Naive thymus-derived CD4-positive, alpha-beta T cell (primary cell): ENCODE measurements around the gene ASS1. TPM values are rescaled to one million over a fixed set of nuclear protein-coding genes. Genes with fewer than 3 reads are reported as not detected.

Experiments
- ATAC-seq: fragments of 150-1000 bp; cut with Tn5 transposase; 2 replicates; pipeline ENCODE4 v1.10.0; 2021; ENCODE audit warnings: mild to moderate bottlenecking, moderate library complexity
- CTCF ChIA-PET: fragments of 350-600 bp; sonication (Branson Sonifier 250); formaldehyde crosslinking; loops from one replicate; lab custom pipeline; 2021; ENCODE audit warnings: antibody characterized with exemption; lab: Charles Lee
- POLR2A ChIA-PET: fragments of 350-600 bp; sonication (Branson Sonifier 250); formaldehyde crosslinking; loops from one replicate; lab custom pipeline; 2021; ENCODE audit warnings: antibody characterized with exemption, inconsistent platforms; lab: Charles Lee
- DNase-seq, 9 donors: peaks; one replicate each; pipeline versions ENCODE4 v3.0.0 to v3.0.0-alpha.2; 2020 to 2022; ENCODE audit warnings: mixed read lengths in 1 of 9
- H3K27ac ChIP-seq: one replicate; pipeline ENCODE4 v1.7.0; 2013; ENCODE audit warnings: mild to moderate bottlenecking, low read depth, low read length, moderate library complexity
- H3K27me3 ChIP-seq, 2 donors: one replicate each; pipeline ENCODE4 v1.7.0; 2013; ENCODE audit warnings: low read length in 2 of 2, mild to moderate bottlenecking in 2 of 2, moderate library complexity in 2 of 2; ENCODE audit not compliant: control insufficient read depth in 2 of 2, insufficient read depth in 2 of 2
- H3K36me3 ChIP-seq, 3 experiments: 1 replicate in 2 of 3; 2 replicates in 1 of 3; pipeline ENCODE4 v1.7.0; 2013; ENCODE audit warnings: low read length in 3 of 3, mild to moderate bottlenecking in 3 of 3, moderate library complexity in 1 of 3; ENCODE audit not compliant: insufficient read depth in 3 of 3, control insufficient read depth in 2 of 3
- H3K4me1 ChIP-seq, 2 donors: one replicate each; pipeline ENCODE4 v1.7.0; 2013; ENCODE audit warnings: low read length in 2 of 2, mild to moderate bottlenecking in 2 of 2, moderate library complexity in 1 of 2; ENCODE audit not compliant: control insufficient read depth in 2 of 2, insufficient read depth in 2 of 2
- H3K4me3 ChIP-seq: 2 replicates; pipeline ENCODE4 v1.7.0; 2013; ENCODE audit warnings: mild to moderate bottlenecking, low read length
- H3K9me3 ChIP-seq, 3 experiments: 1 replicate in 2 of 3; 2 replicates in 1 of 3; pipeline ENCODE4 v1.7.0; 2013; ENCODE audit warnings: low read length in 3 of 3; ENCODE audit not compliant: control insufficient read depth in 2 of 3
- H3K27ac Mint-ChIP-seq, 9 donors: one replicate each; pipeline ENCODE4 v1.8.0; 2020 to 2022; ENCODE audit warnings: mixed read lengths in 9 of 9, mild to moderate bottlenecking in 8 of 9, moderate library complexity in 5 of 9, inconsistent platforms in 2 of 9
- H3K27me3 Mint-ChIP-seq, 5 donors: one replicate each; pipeline ENCODE4 v1.8.0; 2021 to 2022; ENCODE audit warnings: mixed read lengths in 5 of 5, mild to moderate bottlenecking in 1 of 5
- H3K36me3 Mint-ChIP-seq, 5 donors: one replicate each; pipeline ENCODE4 v1.8.0; 2020 to 2022; ENCODE audit warnings: mixed read lengths in 5 of 5, mild to moderate bottlenecking in 3 of 5, inconsistent platforms in 1 of 5
- H3K4me1 Mint-ChIP-seq, 7 donors: one replicate each; pipeline ENCODE4 v1.8.0; 2020 to 2022; ENCODE audit warnings: mixed read lengths in 7 of 7, mild to moderate bottlenecking in 3 of 7, inconsistent platforms in 1 of 7
- H3K4me3 Mint-ChIP-seq, 10 donors: one replicate each; pipeline ENCODE4 v1.8.0; 2020 to 2022; ENCODE audit warnings: mild to moderate bottlenecking in 10 of 10, mixed read lengths in 10 of 10, moderate library complexity in 6 of 10, inconsistent platforms in 2 of 10
- H3K9me3 Mint-ChIP-seq, 11 donors: one replicate each; pipeline ENCODE4 v1.8.0; 2020 to 2022; ENCODE audit warnings: mixed read lengths in 11 of 11, mild to moderate bottlenecking in 4 of 11, inconsistent platforms in 1 of 11, moderate library complexity in 1 of 11
- intact Hi-C, 2 donors: fragments of 100-400 bp; cut with micrococcal nuclease; formaldehyde crosslinking; loops; one replicate each; pipeline ENCODE4 v1.15.1; 2023
- polyA plus RNA-seq, 2 donors: library from polyadenylated mRNA; unstranded; fragments of 300-500 nt; fragmentation: Illumina TruSeq; gene quantifications; one replicate each; pipeline ENCODE4 v1.2.3, GENCODE V29; 2021
- total RNA-seq, 6 experiments: library from RNA in 5 of 6; stranded (reverse) in 5 of 6; gene quantifications; 1 replicate in 5 of 6; 2 replicates in 1 of 6; pipeline ENCODE4 v1.2.3 and lab custom pipeline; 2021 to 2026

The ASS1 gene
- total and polyA plus RNA-seq, 7 experiments from 2014 or later: 0.50 to 5.8 TPM; not detected in 5

- CTCF ChIA-PET: no interaction called here
- Mint-ChIP-seq H3K4me1 (no peaks in the 10 kb centered on the region), H3K27ac (no peak overlapping the region), H3K9me3 (no peaks in the 10 kb centered on the region), H3K4me3 (no peak overlapping the region), H3K27me3 (peaks cover 0 to 13% (median 0%) of the 10 kb centered on the region in 5 donors), H3K36me3 (no peaks in the 10 kb centered on the region)
- Histone ChIP-seq H3K36me3 (no peaks in the 10 kb centered on the region), H3K4me1 (no peaks in the 10 kb centered on the region), H3K9me3 (no peaks in the 10 kb centered on the region), H3K27ac (no peak overlapping the region), H3K27me3 (no peaks in the 10 kb centered on the region), H3K4me3 (no peak overlapping the region)
- intact Hi-C loops: no loop called here
- DNase-seq: no peak
- no peak for ATAC-seq
- POLR2A ChIA-PET: no interaction called here
Observed at GRCh38 chr9:130408669-130409068, 36.1 kb upstream of the ASS1 start.

- H3K27me3 ChIP-seq: no peaks in the 10 kb centered on the region
- H3K36me3 Mint-ChIP-seq: no peaks in the 10 kb centered on the region
- no peaks in the 10 kb centered on the region for H3K4me1 ChIP-seq
- DNase-seq (no peak), ATAC-seq (no peak)
- ChIA-PET CTCF (no interaction called here), POLR2A (no interaction called here)
- no peaks in the 10 kb centered on the region for H3K4me1 Mint-ChIP-seq
- H3K4me3 Mint-ChIP-seq: no peak overlapping the region
- no peaks in the 10 kb centered on the region for H3K36me3 ChIP-seq
- peaks cover 0 to 13% (median 3%) of the 10 kb centered on the region in 5 donors for H3K27me3 Mint-ChIP-seq
- H3K9me3 Mint-ChIP-seq: no peaks in the 10 kb centered on the region
- no peak overlapping the region for H3K4me3 ChIP-seq
- intact Hi-C loops: no loop called here
- no peak overlapping the region for H3K27ac Mint-ChIP-seq
- H3K9me3 ChIP-seq: no peaks in the 10 kb centered on the region
- no peak overlapping the region for H3K27ac ChIP-seq
Observed at GRCh38 chr9:130409246-130409645, 35.5 kb upstream of the ASS1 start.

GRCh38 chr9:130410443-130410842 is 34.3 kb upstream of the ASS1 start:
- POLR2A ChIA-PET: no interaction called here
- Mint-ChIP-seq H3K9me3 (no peaks in the 10 kb centered on the region), H3K4me3 (no peak overlapping the region), H3K27ac (no peak overlapping the region), H3K4me1 (no peaks in the 10 kb centered on the region), H3K27me3 (peaks cover 0 to 13% (median 4%) of the 10 kb centered on the region in 5 donors), H3K36me3 (no peaks in the 10 kb centered on the region)
- no peaks in the 10 kb centered on the region for H3K27me3 ChIP-seq
- no peak overlapping the region for H3K4me3 ChIP-seq
- H3K9me3 ChIP-seq: no peaks in the 10 kb centered on the region
- CTCF ChIA-PET: no interaction called here
- no peak overlapping the region for H3K27ac ChIP-seq
- H3K36me3 ChIP-seq: no peaks in the 10 kb centered on the region
- ATAC-seq: no peak
- H3K4me1 ChIP-seq: no peaks in the 10 kb centered on the region
- DNase-seq: no peak
- intact Hi-C loops: no loop called here

DNA sequence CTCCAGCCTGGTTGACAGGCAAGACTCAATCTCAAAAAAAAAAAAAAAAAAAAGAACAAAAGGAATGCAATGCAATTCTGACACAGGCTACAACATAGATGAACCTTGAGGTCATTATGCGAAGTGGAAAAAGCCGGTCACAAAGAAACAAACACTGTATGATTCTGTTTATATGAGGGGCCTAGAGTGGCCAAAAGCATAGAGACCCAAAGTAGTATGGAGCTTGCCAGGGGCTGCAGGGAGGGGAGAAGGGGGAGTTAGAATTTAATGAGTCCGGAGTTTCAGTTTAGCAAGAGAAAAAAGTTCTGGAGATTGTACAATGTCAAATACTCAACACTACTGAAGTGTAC is 33.2 kb upstream of the ASS1 start:
- no peak for ATAC-seq
- no peak for DNase-seq
- intact Hi-C loops: no loop called here
- H3K27ac Mint-ChIP-seq: no peak overlapping the region
- Histone ChIP-seq H3K9me3 (no peaks in the 10 kb centered on the region), H3K36me3 (no peaks in the 10 kb centered on the region), H3K4me3 (no peak overlapping the region), H3K4me1 (no peaks in the 10 kb centered on the region), H3K27ac (no peak overlapping the region), H3K27me3 (no peaks in the 10 kb centered on the region)
- no peaks in the 10 kb centered on the region for H3K36me3 Mint-ChIP-seq
- no peaks in the 10 kb centered on the region for H3K9me3 Mint-ChIP-seq
- ChIA-PET POLR2A (no interaction called here), CTCF (no interaction called here)
- no peaks in the 10 kb centered on the region for H3K4me1 Mint-ChIP-seq
- no peak overlapping the region for H3K4me3 Mint-ChIP-seq
- H3K27me3 Mint-ChIP-seq: peaks cover 0 to 13% (median 4%) of the 10 kb centered on the region in 5 donors

- ATAC-seq (no peak), DNase-seq (no peak)
- H3K4me3 Mint-ChIP-seq: peak overlapping the region in 1 of 10 donors; percentile 5
- CTCF ChIA-PET: no interaction called here
- POLR2A ChIA-PET: no interaction called here
- peaks cover 0 to 15% (median 9%) of the 10 kb centered on the region in 5 donors for H3K27me3 Mint-ChIP-seq
- no peaks in the 10 kb centered on the region for H3K9me3 Mint-ChIP-seq
- H3K27me3 ChIP-seq: no peaks in the 10 kb centered on the region
- H3K36me3 ChIP-seq: no peaks in the 10 kb centered on the region
- H3K27ac ChIP-seq: no peak overlapping the region
- no peak overlapping the region for H3K27ac Mint-ChIP-seq
- no peak overlapping the region for H3K4me3 ChIP-seq
- H3K36me3 Mint-ChIP-seq: no peaks in the 10 kb centered on the region
- no peaks in the 10 kb centered on the region for H3K9me3 ChIP-seq
- intact Hi-C loops: no loop called here
- no peaks in the 10 kb centered on the region for H3K4me1 ChIP-seq
- H3K4me1 Mint-ChIP-seq: no peaks in the 10 kb centered on the region
Observed at GRCh38 chr9:130414081-130414731, 30.6 kb upstream of the ASS1 start.

DNA sequence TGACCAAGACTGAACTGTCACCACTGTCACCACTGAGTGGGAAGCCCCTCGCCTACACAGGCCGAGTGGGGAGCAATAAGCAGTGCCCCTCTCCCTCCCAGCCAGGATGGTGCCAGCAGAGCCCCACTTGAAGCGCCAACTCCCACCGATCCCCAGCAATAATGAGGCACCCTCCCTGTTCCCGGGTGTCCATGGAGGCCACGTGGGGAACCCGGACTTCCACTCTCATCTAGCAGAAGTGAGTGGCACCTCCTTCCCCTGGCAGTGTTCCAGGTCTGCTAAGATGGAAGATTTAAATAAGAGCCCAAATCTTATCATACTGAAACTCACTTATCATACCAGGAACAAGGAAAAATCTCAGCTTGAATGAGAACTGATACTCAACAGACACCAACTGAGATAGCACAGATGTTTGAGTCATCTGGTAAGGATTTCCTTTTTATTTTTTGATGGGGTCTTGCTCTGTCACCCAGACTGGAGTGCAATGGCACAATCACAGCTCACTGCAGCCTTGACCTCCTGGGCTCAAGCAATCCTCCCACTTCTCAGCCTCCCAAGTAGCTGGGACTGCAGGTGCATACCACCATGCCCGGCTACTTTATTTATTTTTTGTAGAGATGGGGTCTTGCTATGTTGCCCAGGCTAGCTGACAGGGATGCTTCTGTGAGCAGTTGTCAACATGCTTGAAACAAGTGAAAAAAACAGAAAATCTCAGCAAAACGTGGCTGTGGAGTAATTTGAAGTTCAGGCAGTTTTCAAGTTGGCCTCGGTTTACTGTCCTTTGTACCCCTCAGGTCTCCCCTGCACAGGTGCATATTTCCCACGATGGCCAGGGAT is 29.6 kb upstream of the ASS1 start:
- no peaks in the 10 kb centered on the region for H3K36me3 Mint-ChIP-seq
- no peak overlapping the region for H3K27ac Mint-ChIP-seq
- H3K36me3 ChIP-seq: no peaks in the 10 kb centered on the region
- no peaks in the 10 kb centered on the region for H3K4me1 ChIP-seq
- peaks cover 0 to 21% (median 13%) of the 10 kb centered on the region in 5 donors for H3K27me3 Mint-ChIP-seq
- no peak for DNase-seq
- no peak for ATAC-seq
- H3K27me3 ChIP-seq: no peaks in the 10 kb centered on the region
- H3K9me3 ChIP-seq: no peaks in the 10 kb centered on the region
- CTCF ChIA-PET: no interaction called here
- no peak overlapping the region for H3K27ac ChIP-seq
- no peaks in the 10 kb centered on the region for H3K9me3 Mint-ChIP-seq
- H3K4me3 ChIP-seq: no peak overlapping the region
- no peaks in the 10 kb centered on the region for H3K4me1 Mint-ChIP-seq
- intact Hi-C loops: no loop called here
- POLR2A ChIA-PET: no interaction called here
- H3K4me3 Mint-ChIP-seq: no peak overlapping the region

DNA sequence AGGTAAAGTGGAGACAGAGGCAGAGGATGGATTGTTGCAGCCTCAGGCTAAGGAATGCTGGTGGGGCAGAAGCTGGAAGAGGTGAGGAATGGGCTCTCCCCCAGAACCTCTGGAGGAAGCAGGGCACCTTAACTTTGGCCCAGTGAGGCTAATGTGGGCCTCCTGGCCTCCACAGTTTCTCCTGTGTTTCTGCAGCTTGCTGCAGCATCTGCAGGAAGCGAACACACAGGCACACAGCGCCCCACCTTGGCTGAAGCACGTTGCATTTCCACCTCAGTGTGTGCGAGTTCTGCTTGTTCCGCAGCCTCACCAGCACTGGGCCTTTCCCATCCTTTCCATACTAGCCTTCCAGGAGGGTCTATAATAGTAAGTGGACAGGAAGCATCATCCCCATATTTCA is 27.2 kb upstream of the ASS1 start:
- intact Hi-C loops: no loop called here
- Mint-ChIP-seq H3K27me3 (peaks cover 0 to 21% (median 7%) of the 10 kb centered on the region in 5 donors), H3K4me3 (no peak overlapping the region), H3K36me3 (no peaks in the 10 kb centered on the region), H3K4me1 (no peaks in the 10 kb centered on the region), H3K9me3 (no peaks in the 10 kb centered on the region), H3K27ac (no peak overlapping the region)
- Histone ChIP-seq H3K4me3 (no peak overlapping the region), H3K36me3 (no peaks in the 10 kb centered on the region), H3K27me3 (no peaks in the 10 kb centered on the region), H3K27ac (no peak overlapping the region), H3K4me1 (no peaks in the 10 kb centered on the region), H3K9me3 (no peaks in the 10 kb centered on the region)
- CTCF ChIA-PET: no interaction called here
- DNase-seq (no peak), ATAC-seq (no peak)
- POLR2A ChIA-PET: no interaction called here
